HG02759 (cell line): ENCODE measurements around the gene NUP210.

Experiments
- ATAC-seq: cut with Tn5 transposase; IDR thresholded peaks from one replicate; pipeline ENCODE4 v1.9.1; 2021; ENCODE audit warnings: mild to moderate bottlenecking, moderate library complexity; ENCODE audit not compliant: unreplicated experiment

Gene NUP210

GRCh38 chr3:13377021-13377420, 43.1 kb downstream of the NUP210 start:
- no peak for ATAC-seq

DNA sequence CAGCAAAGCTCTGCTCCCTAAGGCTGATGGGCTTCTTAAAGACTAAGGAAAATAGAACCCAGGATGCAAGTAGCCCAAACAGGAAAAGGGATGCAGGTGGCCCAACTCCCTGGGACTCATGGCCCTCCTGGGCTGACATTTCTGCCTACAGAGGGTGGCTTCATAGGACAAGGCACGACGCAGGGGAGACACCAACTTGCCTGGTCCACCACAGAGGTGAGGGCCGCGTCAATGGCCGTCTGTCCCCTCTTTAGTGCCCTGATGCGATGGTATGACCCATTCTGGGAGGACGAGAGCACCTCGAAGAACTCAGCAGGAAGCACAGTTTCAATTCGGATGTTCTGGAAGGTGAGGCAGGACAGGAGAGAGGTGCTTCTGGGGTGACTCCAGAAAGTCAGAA, 44.0 kb downstream of the NUP210 start:
- no peak for ATAC-seq

DNA sequence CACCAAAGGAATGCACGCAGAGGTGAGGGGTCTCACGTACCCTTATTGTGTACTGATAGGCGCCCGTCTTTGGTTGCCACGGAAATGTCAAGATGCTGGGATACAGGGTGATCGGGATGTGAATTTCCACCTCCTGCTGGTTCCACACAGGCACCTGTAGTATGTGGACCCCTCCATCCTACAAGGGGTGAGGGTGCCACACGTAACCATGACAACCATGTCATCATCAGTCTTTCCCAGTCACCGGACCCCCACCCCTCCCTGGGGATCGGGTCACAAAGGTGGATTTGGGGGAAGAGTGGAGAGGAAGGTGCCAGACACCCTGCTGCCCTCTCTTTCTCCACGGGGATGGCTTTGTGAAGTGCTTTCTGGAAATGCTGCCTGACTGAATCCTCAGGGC, 44.7 kb downstream of the NUP210 start:
- ATAC-seq, result no peak

DNA sequence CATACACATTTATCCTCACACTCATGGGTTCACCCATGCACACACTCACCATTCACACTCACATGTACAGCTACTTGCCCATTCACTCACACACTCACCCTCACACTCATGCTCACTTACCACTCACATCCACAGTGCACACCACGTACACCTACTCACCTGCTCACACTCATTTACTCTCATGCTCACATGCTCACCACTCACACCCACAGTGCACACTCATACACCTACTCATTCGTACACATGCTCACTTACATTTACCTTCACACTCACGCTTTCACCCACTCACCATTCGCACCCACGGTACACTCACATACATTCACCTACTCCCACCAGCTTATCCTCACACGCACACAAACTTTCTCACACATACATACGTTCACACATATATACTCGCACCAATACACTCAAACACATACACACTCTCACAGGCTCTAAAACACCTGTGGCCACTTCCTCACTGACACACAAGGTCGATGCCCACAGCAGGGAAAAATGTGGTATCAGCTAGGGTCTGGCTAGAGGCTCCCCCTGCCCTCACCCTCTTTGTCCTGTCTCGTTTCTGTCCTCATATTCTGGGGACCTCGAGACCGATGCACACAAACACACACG, 46.0 kb downstream of the NUP210 start:
- ATAC-seq, result no peak

DNA sequence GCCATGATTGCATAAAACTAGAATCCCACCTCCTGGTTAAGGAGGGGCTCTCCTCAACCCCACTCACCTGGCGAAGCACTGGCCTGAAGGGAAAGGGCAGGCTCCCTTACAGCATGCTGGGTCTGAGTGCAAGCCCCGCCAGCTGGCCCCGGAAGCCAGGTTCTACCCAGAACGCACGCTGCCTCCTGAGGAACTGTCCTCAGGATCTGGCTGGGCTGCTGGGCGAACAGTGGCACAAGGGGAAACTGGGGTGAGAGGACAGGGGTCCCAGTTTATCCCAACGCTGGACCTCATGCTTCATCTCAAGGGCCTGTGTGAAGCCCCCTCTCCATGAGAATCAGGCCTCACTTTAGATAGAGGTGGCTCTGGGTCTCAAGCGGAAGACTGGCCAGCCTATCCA, 47.5 kb downstream of the NUP210 start:
- ATAC-seq, result no peak

GRCh38 chr3:13372126-13372525, 48.0 kb downstream of the NUP210 start:
- no peak for ATAC-seq

DNA sequence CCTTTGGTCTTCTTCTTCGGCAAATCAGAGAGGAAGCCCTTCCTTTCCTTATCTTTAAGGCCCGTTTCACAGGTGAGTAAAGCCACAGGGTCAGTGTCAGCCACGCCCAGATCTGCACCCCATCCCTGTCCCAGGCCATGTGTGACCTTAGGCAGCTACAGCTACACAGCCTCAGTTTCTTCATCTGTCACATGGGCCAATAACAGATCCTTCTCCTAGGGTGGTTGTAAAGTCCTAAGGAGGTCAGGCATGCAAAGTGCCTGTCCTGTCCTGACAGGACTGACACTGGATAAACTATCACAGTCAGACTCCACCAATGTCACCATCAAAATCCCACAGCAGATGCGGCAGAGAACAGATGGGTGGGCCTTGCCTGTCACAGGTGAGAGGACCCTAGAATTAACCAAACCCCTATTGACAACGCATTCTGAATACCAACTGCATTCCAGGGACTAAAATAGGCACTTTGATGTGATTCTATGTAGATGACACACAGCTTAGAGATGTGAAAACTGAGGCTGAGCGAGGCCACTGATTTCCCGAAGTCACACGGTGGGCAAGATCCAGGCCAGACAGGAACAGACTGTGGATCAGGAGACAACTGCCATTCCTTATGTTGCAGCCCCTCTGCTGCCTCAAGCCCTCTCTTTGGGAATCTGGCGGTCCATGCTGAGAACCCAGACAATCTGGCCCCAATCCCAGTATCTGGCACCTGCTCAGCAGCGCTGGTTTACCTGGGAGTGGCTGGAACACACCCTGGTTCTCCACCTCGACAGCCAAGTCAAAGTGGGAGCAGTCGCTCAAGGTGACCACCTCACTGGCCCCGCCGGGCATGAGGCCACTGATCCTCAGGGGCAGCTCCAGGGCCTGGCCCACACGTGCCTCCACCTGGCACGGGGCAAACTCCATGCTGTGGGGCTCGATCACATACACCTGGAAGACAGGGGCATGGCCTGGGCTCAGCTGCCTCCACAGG, 48.7 kb downstream of the NUP210 start:
- ATAC-seq, result no peak

- no peak for ATAC-seq
Observed at GRCh38 chr3:13370609-13371008, 49.5 kb downstream of the NUP210 start.

DNA sequence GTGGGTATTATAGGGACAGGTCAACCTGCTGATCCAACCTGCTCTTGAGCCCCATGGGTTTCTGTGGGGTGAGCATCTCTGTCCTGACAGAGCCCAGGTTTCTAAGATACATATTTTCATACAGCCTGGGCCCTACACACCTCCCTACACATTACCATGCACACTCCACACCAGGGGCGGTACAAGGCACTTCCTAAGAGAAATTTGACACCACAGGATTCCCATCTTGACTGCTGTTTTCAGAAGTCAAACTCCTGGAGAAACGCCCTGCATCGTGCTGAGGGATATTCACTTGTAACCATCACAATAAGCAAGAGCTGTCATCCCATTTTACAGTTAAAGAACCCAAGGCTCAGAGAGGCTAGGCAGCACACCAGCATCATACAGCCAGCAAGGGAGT, 50.1 kb downstream of the NUP210 start:
- ATAC-seq, result no peak

DNA sequence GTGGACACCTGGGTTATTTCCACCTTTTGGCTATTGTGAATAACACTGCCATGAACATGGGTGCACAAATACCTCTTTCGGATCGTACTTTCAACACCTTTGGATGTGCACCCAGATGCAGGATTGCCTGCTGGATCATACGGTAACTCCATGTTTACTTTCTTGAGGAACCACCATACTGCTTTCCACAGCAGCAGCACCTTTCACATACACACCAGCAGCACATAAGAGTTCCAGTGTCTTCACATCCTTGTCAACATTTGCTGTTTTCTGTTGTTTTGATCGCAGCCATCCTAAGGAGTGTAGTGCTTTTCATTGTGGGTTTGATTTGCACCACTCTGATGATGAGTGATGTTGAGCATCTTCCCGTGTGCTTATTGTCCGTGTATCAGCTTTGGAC, 51.3 kb downstream of the NUP210 start:
- no peak for ATAC-seq

DNA sequence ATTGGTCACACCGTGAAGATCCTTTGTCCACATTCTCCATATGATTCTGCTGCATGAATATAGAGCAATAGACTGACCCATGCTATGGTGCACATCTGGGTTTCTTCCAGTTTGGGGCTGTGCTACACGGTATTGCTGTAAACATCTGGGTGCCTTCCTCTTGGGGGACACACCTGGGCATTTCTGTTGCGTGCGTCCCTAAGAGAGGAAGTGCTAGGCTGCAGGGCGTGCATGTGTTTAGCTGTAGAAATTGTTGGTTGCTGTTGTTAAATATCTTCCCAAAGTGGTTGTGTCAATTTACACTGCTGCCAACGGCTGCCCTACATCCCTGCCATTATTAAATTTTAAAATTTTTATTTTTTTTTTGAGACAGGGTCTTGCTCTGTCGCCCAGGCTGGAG, 52.4 kb downstream of the NUP210 start:
- ATAC-seq, result no peak

- ATAC-seq, result no peak
Observed at GRCh38 chr3:13365390-13366379, 54.4 kb downstream of the NUP210 start.

DNA sequence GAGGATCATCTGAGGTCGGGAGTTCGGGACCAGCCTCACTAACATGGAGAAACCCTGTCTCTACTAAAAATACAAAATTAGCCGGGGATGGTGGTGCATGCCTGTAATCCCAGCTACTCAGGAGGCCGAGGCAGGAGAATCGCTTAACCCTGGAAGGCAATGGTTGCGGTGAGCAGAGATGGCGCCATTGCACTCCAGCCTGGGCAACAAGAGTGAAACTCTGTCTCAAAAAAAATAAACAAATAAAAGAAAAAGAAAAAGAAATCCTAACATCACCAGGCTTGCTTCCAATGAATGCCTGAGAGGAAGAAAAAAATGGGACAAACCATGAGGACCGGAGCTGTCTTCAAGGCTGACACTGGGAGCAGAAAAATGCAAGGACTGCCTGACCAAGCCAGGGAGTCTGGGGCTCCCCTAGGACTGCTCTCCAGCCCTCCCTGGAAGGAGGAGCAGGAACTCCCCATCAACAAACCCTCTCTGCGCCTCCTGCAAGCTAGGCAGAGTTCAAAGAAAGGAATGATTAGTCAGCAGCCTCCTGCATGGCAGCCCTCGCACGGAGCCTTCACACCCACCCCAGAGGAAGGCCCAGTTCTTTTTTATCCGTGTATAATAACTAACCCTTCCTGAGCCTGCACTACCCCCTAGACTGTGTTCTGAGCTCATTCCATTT, 55.4 kb downstream of the NUP210 start:
- no peak for ATAC-seq

GRCh38 chr3:13362551-13362950, 57.6 kb downstream of the NUP210 start:
- no peak for ATAC-seq

DNA sequence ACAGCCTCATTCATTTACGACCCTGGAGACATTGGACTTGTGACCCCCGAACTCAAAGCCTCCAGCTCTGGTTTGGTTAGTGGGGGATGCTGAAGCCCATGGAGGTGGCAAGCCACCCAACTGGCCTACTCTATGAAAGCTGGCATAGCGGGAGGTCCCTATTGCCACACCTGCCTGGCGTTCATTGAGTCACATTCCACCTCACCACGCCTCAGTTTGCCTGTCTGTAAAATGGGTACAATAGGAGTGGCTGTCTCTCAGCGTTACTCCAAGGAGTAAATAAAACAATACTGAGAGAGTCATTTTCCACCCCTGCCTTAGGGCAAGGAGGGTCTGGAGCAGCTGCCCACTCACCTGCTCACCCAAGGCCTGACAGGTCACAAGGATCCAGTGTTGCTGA, 60.2 kb downstream of the NUP210 start:
- no peak for ATAC-seq

GRCh38 chr3:13358643-13359042, 61.5 kb downstream of the NUP210 start:
- no peak for ATAC-seq

DNA sequence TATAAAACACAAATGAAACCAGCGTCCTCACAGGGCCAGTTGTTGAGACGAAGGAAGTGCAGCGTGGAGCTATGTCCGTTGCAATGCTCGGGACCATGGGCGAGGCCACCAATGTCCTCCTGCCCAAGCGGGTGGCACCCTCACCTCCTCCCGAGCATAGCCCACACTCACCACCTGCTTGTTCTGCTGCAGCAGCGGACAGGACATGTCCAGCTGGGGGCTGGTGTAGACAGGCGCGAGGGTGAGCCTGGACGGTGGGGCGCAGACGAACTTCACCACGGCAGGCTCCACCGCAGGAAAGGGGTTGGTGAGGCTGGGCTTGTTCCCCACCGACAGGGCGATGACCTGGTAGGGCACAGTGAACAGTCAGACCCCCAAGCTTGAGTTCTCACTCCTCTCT, 62.1 kb downstream of the NUP210 start:
- no peak for ATAC-seq

DNA sequence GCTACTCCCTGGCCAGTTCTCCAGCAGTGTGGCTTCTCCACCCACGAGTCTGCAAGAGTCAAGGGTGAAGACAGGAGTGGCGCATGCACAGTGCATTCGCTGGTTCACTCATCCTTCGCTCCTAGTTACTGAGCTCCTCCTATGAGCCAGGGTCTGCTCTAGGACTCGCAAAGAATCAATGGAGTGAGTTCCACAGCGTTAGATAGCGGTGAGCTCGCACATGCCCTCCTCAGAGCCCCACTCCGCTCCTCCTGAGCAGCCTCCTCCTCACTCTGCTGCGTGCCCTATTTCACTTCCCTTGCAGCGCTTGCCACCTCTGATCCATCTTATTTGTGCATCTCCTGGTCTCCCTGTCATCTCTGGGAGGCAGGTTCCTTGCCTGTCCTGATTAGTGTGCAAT, 63.0 kb downstream of the NUP210 start:
- no peak for ATAC-seq

GRCh38 chr3:13353936-13354542, 66.1 kb downstream of the NUP210 start:
- no peak for ATAC-seq

DNA sequence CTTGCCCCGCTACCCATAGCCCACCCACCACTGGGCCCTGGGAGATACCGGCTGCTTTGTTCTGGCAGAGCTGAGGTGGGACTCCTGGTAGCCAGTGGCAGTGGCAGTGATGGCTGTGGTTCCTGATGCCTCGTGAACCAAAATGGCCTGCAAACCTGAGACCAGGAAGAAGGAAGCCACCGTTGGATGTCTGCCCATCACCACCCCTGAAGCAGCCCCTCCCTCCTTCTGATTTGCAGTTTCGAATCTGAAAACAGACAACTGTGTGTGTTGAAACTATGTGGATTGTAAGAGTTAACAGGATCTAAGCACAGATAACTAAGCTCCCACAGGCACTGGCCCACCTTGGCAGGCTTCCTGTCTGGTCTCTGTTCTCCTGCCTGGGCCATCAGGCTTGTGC, 66.6 kb downstream of the NUP210 start:
- ATAC-seq, result no peak
